WTC11 (cell line): ENCODE results near the gene CD22.
A peak's percentile ranks its signal among the peaks of the same experiment; 100 is the strongest.

ENCODE experiments used
- ATF3 ChIP-seq: sonication (generic); formaldehyde crosslinking; conservative IDR thresholded peaks from 2 replicates; pipeline ENCODE4 v1.8.1; 2022; ENCODE audit warnings: mild to moderate bottlenecking, missing genetic modification reagents
- CTCF ChIP-seq: fragments of 200-600 bp; IDR thresholded peaks from 2 replicates; pipeline ENCODE4 v1.8.0; 2022; ENCODE audit warnings: antibody characterized with exemption
- ESRRA ChIP-seq: sonication (generic); formaldehyde crosslinking; IDR thresholded peaks from 2 replicates; pipeline ENCODE4 v1.8.1; 2022; ENCODE audit warnings: mild to moderate bottlenecking, missing genetic modification reagents, borderline replicate concordance
- ETV6 ChIP-seq: sonication (generic); formaldehyde crosslinking; IDR thresholded peaks from 2 replicates; pipeline ENCODE4 v1.8.1; 2022; ENCODE audit warnings: mild to moderate bottlenecking, missing genetic modification reagents
- FOXJ3 ChIP-seq: sonication (generic); formaldehyde crosslinking; IDR thresholded peaks from 2 replicates; pipeline ENCODE4 v1.9.0; 2021; ENCODE audit warnings: missing genetic modification reagents, mild to moderate bottlenecking, borderline replicate concordance
- NFE2L1 ChIP-seq: sonication (generic); formaldehyde crosslinking; IDR thresholded peaks from 2 replicates; pipeline ENCODE4 v1.8.1; 2023; ENCODE audit warnings: missing genetic modification reagents
- NFYB ChIP-seq: sonication (generic); formaldehyde crosslinking; conservative IDR thresholded peaks from 2 replicates; pipeline ENCODE4 v1.8.0; 2022; ENCODE audit warnings: low read depth, missing genetic modification reagents
- TEAD4 ChIP-seq: sonication (generic); formaldehyde crosslinking; IDR thresholded peaks from 2 replicates; pipeline ENCODE4 v1.8.0; 2022; ENCODE audit warnings: mild to moderate bottlenecking, missing genetic modification reagents
- TP53 ChIP-seq: sonication (generic); formaldehyde crosslinking; IDR thresholded peaks from 2 replicates; pipeline ENCODE4 v1.8.1; 2023; ENCODE audit warnings: mild to moderate bottlenecking, missing genetic modification reagents
- USF1 ChIP-seq: sonication (generic); formaldehyde crosslinking; IDR thresholded peaks from 2 replicates; pipeline ENCODE4 v1.8.0; 2022; ENCODE audit warnings: mild to moderate bottlenecking, missing genetic modification reagents
- ZNF138 ChIP-seq: sonication (generic); formaldehyde crosslinking; conservative IDR thresholded peaks from 2 replicates; pipeline ENCODE4 v1.8.1; 2022; ENCODE audit warnings: mild to moderate bottlenecking, moderate library complexity, missing genetic modification reagents
- ZNF263 ChIP-seq: sonication (generic); formaldehyde crosslinking; IDR thresholded peaks from 2 replicates; pipeline ENCODE4 v1.8.1; 2022; ENCODE audit warnings: low read depth, mild to moderate bottlenecking, moderate library complexity, missing genetic modification reagents
- ZNF317 ChIP-seq: sonication (generic); formaldehyde crosslinking; IDR thresholded peaks from 2 replicates; pipeline ENCODE4 v1.8.1; 2023; ENCODE audit warnings: low read depth, mild to moderate bottlenecking, moderate library complexity, missing genetic modification reagents, borderline replicate concordance
- ZNF512 ChIP-seq: sonication (generic); formaldehyde crosslinking; IDR thresholded peaks from 2 replicates; pipeline ENCODE4 v1.8.1; 2022; ENCODE audit warnings: missing genetic modification reagents, borderline replicate concordance

- no peak for TF ChIP-seq TEAD4 (CRISPR knock-in tag)
- TF ChIP-seq ZNF317 (CRISPR knock-in tag) = no peak
- TF ChIP-seq ZNF263 (CRISPR knock-in tag) = no peak
- no peak for TF ChIP-seq FOXJ3 (CRISPR knock-in tag)
- TF ChIP-seq ATF3 (CRISPR knock-in tag) = no peak
- 0 out of 2 replicates have a peak, but pooled peaks have one; percentile 18 for TF ChIP-seq ZNF512 (CRISPR knock-in tag)
- TF ChIP-seq ETV6 (CRISPR knock-in tag) = no peak
- TF ChIP-seq ESRRA (CRISPR knock-in tag) = no peak
- TF ChIP-seq NFYB = no peak
- no peak for TF ChIP-seq CTCF
- no peak for TF ChIP-seq ZNF138 (CRISPR knock-in tag)
- no peak for TF ChIP-seq NFE2L1 (CRISPR knock-in tag)
- no peak for TF ChIP-seq TP53 (CRISPR knock-in tag)
- no peak for TF ChIP-seq USF1 (CRISPR knock-in tag)
Observed at GRCh38 chr19:35375505-35376307, 46.7 kb downstream of the CD22 start.
